ENCODE results near the gene HAAO. TPM values are rescaled to one million over a fixed set of nuclear protein-coding genes. Genes with fewer than 3 reads are reported as not detected.

The HAAO gene
- total and polyA plus RNA-seq, 2 of the 8 experiments (the other 6 are each of a cell fraction or from before 2014, with no cell fraction given): 2.5 to 7.0 TPM

DNA sequence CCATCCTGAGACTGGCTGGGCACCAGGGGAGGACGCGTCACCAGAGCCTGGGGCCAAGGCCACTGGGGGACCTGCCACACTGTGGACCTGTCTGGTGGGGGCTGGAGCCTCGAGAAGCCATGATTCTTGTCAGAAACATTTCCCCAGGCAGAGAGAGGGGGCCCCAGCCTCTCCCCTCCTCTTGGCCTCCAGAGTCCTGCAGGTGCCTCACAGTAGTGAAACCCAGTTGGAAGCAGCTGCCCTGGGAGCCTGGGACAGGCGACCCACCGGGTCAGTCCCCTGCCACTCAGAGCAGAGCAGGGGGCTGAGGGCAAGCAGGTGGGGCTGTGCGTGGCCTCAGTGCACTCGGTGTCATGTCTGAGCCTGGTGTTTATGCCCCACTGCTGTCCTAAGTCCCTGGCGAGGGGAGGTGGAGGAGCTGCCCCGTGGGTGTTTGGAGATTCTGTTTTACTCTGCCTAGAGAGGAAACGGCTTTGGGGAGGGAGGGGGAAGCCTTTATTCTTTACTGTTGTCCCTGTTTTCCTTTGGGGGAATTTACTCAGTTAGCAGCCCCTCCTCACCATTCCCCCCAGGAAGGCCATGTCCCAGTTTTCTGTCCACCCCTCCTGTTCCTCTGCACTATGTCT is 36.1 kb downstream of the HAAO start (continued):
- TF ChIP-seq, protein P1, sequence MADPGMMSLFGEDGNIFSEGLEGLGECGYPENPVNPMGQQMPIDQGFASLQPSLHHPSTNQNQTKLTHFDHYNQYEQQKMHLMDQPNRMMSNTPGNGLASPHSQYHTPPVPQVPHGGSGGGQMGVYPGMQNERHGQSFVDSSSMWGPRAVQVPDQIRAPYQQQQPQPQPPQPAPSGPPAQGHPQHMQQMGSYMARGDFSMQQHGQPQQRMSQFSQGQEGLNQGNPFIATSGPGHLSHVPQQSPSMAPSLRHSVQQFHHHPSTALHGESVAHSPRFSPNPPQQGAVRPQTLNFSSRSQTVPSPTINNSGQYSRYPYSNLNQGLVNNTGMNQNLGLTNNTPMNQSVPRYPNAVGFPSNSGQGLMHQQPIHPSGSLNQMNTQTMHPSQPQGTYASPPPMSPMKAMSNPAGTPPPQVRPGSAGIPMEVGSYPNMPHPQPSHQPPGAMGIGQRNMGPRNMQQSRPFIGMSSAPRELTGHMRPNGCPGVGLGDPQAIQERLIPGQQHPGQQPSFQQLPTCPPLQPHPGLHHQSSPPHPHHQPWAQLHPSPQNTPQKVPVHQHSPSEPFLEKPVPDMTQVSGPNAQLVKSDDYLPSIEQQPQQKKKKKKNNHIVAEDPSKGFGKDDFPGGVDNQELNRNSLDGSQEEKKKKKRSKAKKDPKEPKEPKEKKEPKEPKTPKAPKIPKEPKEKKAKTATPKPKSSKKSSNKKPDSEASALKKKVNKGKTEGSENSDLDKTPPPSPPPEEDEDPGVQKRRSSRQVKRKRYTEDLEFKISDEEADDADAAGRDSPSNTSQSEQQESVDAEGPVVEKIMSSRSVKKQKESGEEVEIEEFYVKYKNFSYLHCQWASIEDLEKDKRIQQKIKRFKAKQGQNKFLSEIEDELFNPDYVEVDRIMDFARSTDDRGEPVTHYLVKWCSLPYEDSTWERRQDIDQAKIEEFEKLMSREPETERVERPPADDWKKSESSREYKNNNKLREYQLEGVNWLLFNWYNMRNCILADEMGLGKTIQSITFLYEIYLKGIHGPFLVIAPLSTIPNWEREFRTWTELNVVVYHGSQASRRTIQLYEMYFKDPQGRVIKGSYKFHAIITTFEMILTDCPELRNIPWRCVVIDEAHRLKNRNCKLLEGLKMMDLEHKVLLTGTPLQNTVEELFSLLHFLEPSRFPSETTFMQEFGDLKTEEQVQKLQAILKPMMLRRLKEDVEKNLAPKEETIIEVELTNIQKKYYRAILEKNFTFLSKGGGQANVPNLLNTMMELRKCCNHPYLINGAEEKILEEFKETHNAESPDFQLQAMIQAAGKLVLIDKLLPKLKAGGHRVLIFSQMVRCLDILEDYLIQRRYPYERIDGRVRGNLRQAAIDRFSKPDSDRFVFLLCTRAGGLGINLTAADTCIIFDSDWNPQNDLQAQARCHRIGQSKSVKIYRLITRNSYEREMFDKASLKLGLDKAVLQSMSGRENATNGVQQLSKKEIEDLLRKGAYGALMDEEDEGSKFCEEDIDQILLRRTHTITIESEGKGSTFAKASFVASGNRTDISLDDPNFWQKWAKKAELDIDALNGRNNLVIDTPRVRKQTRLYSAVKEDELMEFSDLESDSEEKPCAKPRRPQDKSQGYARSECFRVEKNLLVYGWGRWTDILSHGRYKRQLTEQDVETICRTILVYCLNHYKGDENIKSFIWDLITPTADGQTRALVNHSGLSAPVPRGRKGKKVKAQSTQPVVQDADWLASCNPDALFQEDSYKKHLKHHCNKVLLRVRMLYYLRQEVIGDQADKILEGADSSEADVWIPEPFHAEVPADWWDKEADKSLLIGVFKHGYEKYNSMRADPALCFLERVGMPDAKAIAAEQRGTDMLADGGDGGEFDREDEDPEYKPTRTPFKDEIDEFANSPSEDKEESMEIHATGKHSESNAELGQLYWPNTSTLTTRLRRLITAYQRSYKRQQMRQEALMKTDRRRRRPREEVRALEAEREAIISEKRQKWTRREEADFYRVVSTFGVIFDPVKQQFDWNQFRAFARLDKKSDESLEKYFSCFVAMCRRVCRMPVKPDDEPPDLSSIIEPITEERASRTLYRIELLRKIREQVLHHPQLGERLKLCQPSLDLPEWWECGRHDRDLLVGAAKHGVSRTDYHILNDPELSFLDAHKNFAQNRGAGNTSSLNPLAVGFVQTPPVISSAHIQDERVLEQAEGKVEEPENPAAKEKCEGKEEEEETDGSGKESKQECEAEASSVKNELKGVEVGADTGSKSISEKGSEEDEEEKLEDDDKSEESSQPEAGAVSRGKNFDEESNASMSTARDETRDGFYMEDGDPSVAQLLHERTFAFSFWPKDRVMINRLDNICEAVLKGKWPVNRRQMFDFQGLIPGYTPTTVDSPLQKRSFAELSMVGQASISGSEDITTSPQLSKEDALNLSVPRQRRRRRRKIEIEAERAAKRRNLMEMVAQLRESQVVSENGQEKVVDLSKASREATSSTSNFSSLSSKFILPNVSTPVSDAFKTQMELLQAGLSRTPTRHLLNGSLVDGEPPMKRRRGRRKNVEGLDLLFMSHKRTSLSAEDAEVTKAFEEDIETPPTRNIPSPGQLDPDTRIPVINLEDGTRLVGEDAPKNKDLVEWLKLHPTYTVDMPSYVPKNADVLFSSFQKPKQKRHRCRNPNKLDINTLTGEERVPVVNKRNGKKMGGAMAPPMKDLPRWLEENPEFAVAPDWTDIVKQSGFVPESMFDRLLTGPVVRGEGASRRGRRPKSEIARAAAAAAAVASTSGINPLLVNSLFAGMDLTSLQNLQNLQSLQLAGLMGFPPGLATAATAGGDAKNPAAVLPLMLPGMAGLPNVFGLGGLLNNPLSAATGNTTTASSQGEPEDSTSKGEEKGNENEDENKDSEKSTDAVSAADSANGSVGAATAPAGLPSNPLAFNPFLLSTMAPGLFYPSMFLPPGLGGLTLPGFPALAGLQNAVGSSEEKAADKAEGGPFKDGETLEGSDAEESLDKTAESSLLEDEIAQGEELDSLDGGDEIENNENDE (IDR thresholded peaks at IDR 0.05; ENCODE audit: insufficient replicate concordance, low read length): no peak
- TF ChIP-seq RXRA (IDR thresholded peaks at IDR 0.05; ENCODE audit: insufficient read depth, low read depth, low read length): no peak
- no peak for TF ChIP-seq SRF (IDR thresholded peaks at IDR 0.05; ENCODE audit: low read depth, low read length)
- no peak for TF ChIP-seq JUN (IDR thresholded peaks at IDR 0.05; ENCODE audit: low read depth, low read length)
- no peak for TF ChIP-seq ASH2L (IDR thresholded peaks at IDR 0.05; ENCODE audit: low read length)
- no peak for TF ChIP-seq NANOG (IDR thresholded peaks at IDR 0.05; ENCODE audit: insufficient read depth, low read depth, low read length, poor library complexity, severe bottlenecking)
- no peak for TF ChIP-seq KDM4A (IDR thresholded peaks at IDR 0.05; ENCODE audit: low read depth, low read length, severe bottlenecking)
- no peak for TF ChIP-seq ZNF274 (IDR thresholded peaks at IDR 0.05; ENCODE audit: borderline replicate concordance, extremely low read depth, low read length)
- TF ChIP-seq YY1 (IDR thresholded peaks at IDR 0.05; ENCODE audit: low read depth, low read length): no peak
- TF ChIP-seq TAF7 (optimal IDR thresholded peaks at IDR 0.05; ENCODE audit: borderline replicate concordance, low read depth, low read length): no peak

Measured in H1 (cell line).